Esophagus muscularis mucosa (tissue), 4 donors: Measurements from ENCODE around the gene THAP4. TPM values are rescaled to one million over a fixed set of nuclear protein-coding genes. Genes with fewer than 3 reads are reported as not detected.

Source experiments
- DNase-seq: peaks from one replicate; pipeline ENCODE4 v3.0.0-alpha.2; 2017; ENCODE audit errors: extremely low spot score
- H3K27ac ChIP-seq, 4 donors: fragments of 200-600 bp; sonication (generic); replicated peaks in 1 of 4; 1 replicate in 3 of 4; 2 replicates in 1 of 4; pipeline ENCODE4 v1.5.1; 2016 to 2019; ENCODE audit warnings: mild to moderate bottlenecking in 1 of 4
- H3K27me3 ChIP-seq, 4 donors: fragments of 200-600 bp; sonication (generic); one replicate each; pipeline versions ENCODE4 v1.5.1 to v1.6.0; 2016 to 2019
- H3K36me3 ChIP-seq, 4 donors: fragments of 200-600 bp; sonication (generic); one replicate each; pipeline ENCODE4 v1.5.1; 2016 to 2019
- H3K4me1 ChIP-seq, 4 donors: fragments of 200-600 bp; sonication (generic); one replicate each; pipeline ENCODE4 v1.5.1; 2016 to 2019
- H3K4me3 ChIP-seq, 4 donors: fragments of 200-600 bp; sonication (generic); 1 replicate in 2 of 4; 2 replicates in 2 of 4; pipeline ENCODE4 v1.5.1; 2016 to 2019; ENCODE audit warnings: mild to moderate bottlenecking in 4 of 4, moderate library complexity in 1 of 4
- H3K9me3 ChIP-seq, 4 donors: fragments of 200-600 bp; sonication (generic); 1 replicate in 3 of 4; 2 replicates in 1 of 4; pipeline ENCODE4 v1.5.1; 2016 to 2019
- EP300 ChIP-seq: sonication (generic); formaldehyde crosslinking; IDR thresholded peaks from one replicate; pipeline ENCODE4 v1.6.1; 2017; ENCODE audit warnings: antibody characterized with exemption
- POLR2A ChIP-seq: fragments of 450-650 bp; IDR thresholded peaks from one replicate; pipeline ENCODE4 v1.6.1; 2017; ENCODE audit warnings: antibody characterized with exemption, moderate library complexity, mild to moderate bottlenecking, low read depth
- POLR2AphosphoS5 ChIP-seq, 2 donors: sonication (generic); formaldehyde crosslinking; IDR thresholded peaks; one replicate each; pipeline ENCODE4 v1.6.1; 2017; ENCODE audit warnings: antibody characterized with exemption in 2 of 2
- WGBS: methylation state at CpG from one replicate; pipeline ENCODE4 v1.1.5; 2018; 5-methylcytosine and 5-hydroxymethylcytosine counted together
- intact Hi-C: fragments of 100-400 bp; cut with DNase I; formaldehyde crosslinking; loops from one replicate; pipeline ENCODE4 v1.15.1; 2023
- total RNA-seq, 4 donors: library from RNA; depleted of rRNA; stranded (reverse); fragments of >200 nt; gene quantifications; one replicate each; pipeline versions ENCODE4 v1.1.0 to v1.2.1, GENCODE V29; 2016
- TF ChIP-seq, protein P1 (sequence below), 3 experiments: fragments of 200-600 bp in 2 of 3; fragments of 450-650 bp in 1 of 3; sonication (generic) in 2 of 3; IDR thresholded peaks; one replicate each; pipeline ENCODE4 v1.5.1; 2017 to 2019; ENCODE audit warnings: antibody characterized with exemption in 3 of 3, mild to moderate bottlenecking in 2 of 3, moderate library complexity in 1 of 3

THAP4 gene
- total RNA-seq, 4 donors from 2014 or later: 37.0 to 69.8 (median 49.6) TPM

DNA sequence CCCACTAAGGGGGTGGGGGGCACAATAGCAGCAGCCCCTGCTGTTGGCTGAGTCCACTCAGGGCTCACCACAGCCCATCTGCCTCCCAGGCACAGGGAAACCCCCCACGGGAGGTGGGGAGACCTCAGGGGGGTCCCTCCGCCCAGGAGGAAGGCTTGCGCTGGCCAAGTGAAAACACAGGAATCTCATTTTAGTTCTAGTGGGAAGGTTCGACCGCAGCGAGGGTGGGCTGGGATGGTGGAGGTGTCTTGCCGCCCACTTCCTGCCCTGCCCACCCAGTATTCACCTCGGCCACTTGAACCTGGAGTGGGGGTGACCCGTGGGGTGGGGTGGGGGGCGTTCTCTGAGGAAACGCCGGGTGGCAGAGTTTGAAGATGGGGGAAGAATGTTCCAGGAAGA lies 85.4 kb downstream of the THAP4 start:
- TF ChIP-seq EP300 (no peak), POLR2AphosphoS5 (IDR thresholded peaks at IDR 0.05) (no peak), POLR2A (no peak)
- TF ChIP-seq, protein P1, sequence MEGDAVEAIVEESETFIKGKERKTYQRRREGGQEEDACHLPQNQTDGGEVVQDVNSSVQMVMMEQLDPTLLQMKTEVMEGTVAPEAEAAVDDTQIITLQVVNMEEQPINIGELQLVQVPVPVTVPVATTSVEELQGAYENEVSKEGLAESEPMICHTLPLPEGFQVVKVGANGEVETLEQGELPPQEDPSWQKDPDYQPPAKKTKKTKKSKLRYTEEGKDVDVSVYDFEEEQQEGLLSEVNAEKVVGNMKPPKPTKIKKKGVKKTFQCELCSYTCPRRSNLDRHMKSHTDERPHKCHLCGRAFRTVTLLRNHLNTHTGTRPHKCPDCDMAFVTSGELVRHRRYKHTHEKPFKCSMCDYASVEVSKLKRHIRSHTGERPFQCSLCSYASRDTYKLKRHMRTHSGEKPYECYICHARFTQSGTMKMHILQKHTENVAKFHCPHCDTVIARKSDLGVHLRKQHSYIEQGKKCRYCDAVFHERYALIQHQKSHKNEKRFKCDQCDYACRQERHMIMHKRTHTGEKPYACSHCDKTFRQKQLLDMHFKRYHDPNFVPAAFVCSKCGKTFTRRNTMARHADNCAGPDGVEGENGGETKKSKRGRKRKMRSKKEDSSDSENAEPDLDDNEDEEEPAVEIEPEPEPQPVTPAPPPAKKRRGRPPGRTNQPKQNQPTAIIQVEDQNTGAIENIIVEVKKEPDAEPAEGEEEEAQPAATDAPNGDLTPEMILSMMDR (IDR thresholded peaks at IDR 0.05): no peak
- H3K4me1 ChIP-seq: peaks cover 8 to 33% (median 30%) of the 10 kb centered on the region in 4 donors
- H3K27ac ChIP-seq: no peak overlapping the region
- H3K9me3 ChIP-seq: peaks cover 0 to 12% (median under 1%) of the 10 kb centered on the region in 4 donors
- H3K36me3 ChIP-seq: no peaks in the 10 kb centered on the region
- no peak for DNase-seq
- 79% methylated on average over 11 of the region's 12 CpGs for WGBS
- H3K27me3 ChIP-seq: peaks cover 0 to 11% (median 0%) of the 10 kb centered on the region in 4 donors
- intact Hi-C loops: no loop called here
- H3K4me3 ChIP-seq: no peak overlapping the region

DNA sequence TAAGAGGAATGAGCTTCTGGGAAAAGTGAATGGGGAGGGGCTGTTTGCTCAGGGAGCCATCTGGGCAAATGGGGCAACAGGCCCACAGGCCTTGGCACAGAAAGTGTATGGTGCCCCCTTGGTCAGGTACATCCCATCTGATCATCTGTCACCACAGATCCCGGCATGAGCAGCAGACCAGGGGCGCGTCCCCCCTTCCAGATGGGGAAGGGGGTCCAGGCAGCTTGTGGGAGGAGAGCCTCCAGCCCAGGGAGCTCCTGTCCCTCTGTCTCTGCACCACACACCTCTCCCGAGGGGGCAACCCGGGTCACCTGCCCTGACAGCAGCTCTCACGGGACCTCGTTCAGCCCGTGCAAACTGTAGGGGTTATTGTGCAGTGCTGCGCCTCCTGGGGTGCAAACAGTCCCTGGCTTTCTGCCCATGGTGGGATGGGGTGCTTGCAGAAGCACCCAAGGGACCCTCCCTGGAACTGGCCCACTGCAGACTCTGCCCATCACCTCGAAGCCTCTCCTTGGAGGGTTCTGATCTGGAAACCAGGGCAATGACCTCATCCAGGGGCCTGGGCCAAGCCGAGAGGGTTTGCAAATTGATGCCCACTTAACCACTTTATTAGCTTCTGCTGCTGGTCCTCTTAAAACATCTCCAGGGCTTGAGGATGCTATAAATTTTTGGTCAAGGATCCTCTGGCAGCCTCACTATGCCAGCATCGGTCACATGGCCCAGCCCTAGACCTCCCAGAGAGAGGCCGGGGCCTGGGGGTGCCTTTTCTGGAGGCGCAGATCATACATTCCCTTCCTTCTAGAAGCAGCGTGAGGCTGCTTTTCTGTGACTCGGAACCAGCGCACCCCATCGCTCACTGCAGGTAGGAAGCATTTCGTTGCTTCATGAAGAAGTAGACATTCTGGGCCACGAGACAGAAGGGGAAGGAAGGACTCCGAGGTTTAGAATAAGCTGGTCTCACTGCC lies 86.1 kb downstream of the THAP4 start:
- H3K9me3 ChIP-seq: peaks cover 0 to 5% (median 0%) of the 10 kb centered on the region in 4 donors
- intact Hi-C loops: no loop called here
- no peaks in the 10 kb centered on the region for H3K36me3 ChIP-seq
- TF ChIP-seq, protein P1 (IDR thresholded peaks at IDR 0.05): no peak
- TF ChIP-seq POLR2A (no peak), EP300 (no peak)
- peak overlapping the region in 3 of 4 donors; percentile 26 to 59 (median 57) for H3K27ac ChIP-seq
- H3K27me3 ChIP-seq: peaks cover 0 to 12% (median 0%) of the 10 kb centered on the region in 4 donors
- peaks cover 10 to 37% (median 31%) of the 10 kb centered on the region in 4 donors for H3K4me1 ChIP-seq
- no peak overlapping the region for H3K4me3 ChIP-seq
- WGBS: 88% methylated on average over 11 of the region's 21 CpGs
- DNase-seq: no peak

DNA sequence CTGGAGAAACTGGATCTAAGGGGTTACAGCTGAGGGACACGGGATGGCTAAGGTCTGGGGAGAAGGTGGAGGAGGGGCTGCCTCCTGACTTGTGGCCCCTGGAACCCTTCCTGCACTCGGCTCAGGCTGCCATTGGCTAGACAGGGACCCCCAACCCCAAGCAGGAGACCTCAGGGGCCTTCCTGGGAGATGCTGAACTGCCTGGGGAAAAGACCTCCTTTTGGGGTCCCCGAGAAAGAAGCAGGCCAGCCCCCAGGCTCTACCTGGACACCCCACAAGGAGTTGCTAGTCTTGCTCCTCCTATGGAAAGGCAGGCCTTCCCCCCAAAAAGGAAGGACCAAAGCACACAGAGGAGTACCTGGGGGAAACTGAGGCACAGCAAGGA lies 88.5 kb downstream of the THAP4 start:
- H3K9me3 ChIP-seq: no peaks in the 10 kb centered on the region
- intact Hi-C loops: no loop called here
- no peak for DNase-seq
- H3K36me3 ChIP-seq: no peaks in the 10 kb centered on the region
- peaks cover 0 to 15% (median 0%) of the 10 kb centered on the region in 4 donors for H3K27me3 ChIP-seq
- 100% methylated on average over 3 of the region's 3 CpGs for WGBS
- H3K4me3 ChIP-seq: no peak overlapping the region
- TF ChIP-seq, protein P1 (IDR thresholded peaks at IDR 0.05): no peak
- TF ChIP-seq EP300 (no peak), POLR2A (no peak), POLR2AphosphoS5 (IDR thresholded peaks at IDR 0.05) (no peak)
- no peak overlapping the region for H3K27ac ChIP-seq
- H3K4me1 ChIP-seq: peaks cover 10 to 43% (median 35%) of the 10 kb centered on the region in 4 donors

DNA sequence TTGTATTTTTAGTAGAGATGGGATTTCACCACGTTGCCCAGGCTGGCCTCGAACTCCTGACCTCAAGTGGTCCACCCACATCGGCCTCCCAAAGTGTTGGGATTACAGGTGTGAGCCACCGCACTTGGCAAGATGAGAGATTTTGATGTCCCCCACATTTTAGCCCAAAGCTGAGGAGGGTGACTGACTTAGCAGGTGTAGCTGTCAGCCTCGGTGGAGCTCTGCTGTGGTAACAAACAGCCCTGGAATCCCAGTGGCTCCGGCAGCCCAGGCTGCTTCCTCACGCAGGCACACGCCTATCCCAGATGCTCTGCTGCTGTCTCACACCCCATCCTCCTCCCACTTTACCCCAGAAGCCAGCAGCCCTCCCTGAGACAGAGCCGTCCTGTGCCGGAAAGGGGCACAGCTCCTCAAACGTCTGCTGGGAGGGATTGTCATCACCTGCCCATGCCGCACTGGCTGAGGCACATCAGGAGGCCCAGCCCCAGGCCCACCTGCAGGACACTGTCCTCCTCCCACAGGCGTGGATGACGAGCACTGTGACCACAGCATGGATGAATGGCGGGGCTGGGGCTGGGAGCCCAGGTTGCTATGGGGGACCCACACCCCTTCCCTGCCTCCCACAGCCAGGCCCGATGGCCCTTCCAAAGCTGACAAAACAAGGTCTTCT lies 89.0 kb downstream of the THAP4 start:
- H3K4me3 ChIP-seq: no peak overlapping the region
- intact Hi-C loops: no loop called here
- peaks cover 0 to 20% (median 0%) of the 10 kb centered on the region in 4 donors for H3K27me3 ChIP-seq
- no peaks in the 10 kb centered on the region for H3K36me3 ChIP-seq
- TF ChIP-seq POLR2A: no peak
- no peak for TF ChIP-seq EP300
- TF ChIP-seq POLR2AphosphoS5 (IDR thresholded peaks at IDR 0.05): no peak
- TF ChIP-seq, protein P1 (IDR thresholded peaks at IDR 0.05): no peak
- H3K9me3 ChIP-seq: no peaks in the 10 kb centered on the region
- no peak overlapping the region for H3K27ac ChIP-seq
- DNase-seq: no peak
- WGBS: 93% methylated on average over 11 of the region's 16 CpGs
- peaks cover 10 to 43% (median 35%) of the 10 kb centered on the region in 4 donors for H3K4me1 ChIP-seq
